DMS153 treated with DMSO at 0.1 percent for 48 hours (cell line): ENCODE data around the gene MAP3K19.
A peak's percentile ranks its signal among the peaks of the same experiment; 100 is the strongest.
"Not testable (repeated sequence)": the region's sequence is repeated elsewhere in the genome, so short reads cannot be mapped to it uniquely, and the experiment has no call there.

Source experiments
- DNase-seq: peaks from one replicate; lab custom pipeline; 2025; ENCODE audit not compliant: unreplicated experiment; lab: John Stamatoyannopoulos, UW

MAP3K19 gene

GRCh38 chr2:135052997-135053474, 5.8 kb upstream of the MAP3K19 start:
- DNase-seq = no peak

DNA sequence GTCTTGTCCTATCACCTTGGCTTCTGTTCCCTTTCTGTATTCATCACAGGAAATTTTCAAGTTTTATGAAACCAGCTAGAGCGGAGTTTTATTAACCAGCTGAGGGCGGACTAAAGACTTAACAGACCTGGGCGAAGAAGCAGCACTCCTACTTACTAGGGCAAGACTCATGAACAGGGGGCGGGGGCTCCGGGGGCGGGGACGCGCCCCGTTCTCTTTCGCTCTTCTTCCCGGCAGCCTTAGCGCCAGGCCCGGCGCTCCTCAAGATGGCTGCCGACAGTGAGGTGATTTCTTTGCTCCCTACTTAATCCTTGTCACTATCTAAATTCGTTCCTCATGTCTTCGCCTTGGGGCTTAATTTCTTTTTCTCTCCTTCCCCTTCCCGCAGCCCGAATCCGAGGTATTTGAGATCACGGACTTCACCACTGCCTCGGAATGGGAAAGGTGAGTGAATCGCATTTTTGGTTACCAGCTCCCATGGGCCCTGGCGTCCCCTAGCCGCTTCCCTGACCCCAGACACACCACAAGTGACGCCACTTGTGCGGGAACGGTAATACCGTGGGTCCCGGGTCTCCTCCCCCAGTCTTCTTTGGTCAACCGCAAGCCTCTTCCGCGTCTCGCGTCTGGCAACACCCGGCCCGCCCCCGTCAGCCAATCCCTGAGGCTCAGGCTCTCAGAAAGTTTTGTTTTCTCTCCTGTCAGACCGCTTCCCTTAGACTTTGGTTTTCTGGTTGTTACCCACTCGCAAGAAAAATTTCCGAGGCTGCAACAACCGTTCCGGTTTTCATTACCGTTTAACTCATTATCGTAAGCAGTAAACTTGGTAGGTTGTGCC, 5.0 kb upstream of the MAP3K19 start, which contains the start of gene RAB3GAP1:
Gene RAB3GAP1 (plus strand): TSS at position 251 of the 835 bp plus-strand sequence. CDS start 16 bp downstream, at position 267.
- peak; percentile 26 for DNase-seq

- no peak for DNase-seq
These were observed 3.4 kb upstream of the MAP3K19 start for GRCh38 chr2:135050684-135051083.

- DNase-seq = no peak
These were observed 2.9 kb upstream of the MAP3K19 start for GRCh38 chr2:135050132-135050531.

- DNase-seq = no peak
These were observed 875 bp upstream of the MAP3K19 start for GRCh38 chr2:135048122-135048521.

GRCh38 chr2:135043345-135043744, 3.9 kb downstream of the MAP3K19 start:
- no peak for DNase-seq

DNA sequence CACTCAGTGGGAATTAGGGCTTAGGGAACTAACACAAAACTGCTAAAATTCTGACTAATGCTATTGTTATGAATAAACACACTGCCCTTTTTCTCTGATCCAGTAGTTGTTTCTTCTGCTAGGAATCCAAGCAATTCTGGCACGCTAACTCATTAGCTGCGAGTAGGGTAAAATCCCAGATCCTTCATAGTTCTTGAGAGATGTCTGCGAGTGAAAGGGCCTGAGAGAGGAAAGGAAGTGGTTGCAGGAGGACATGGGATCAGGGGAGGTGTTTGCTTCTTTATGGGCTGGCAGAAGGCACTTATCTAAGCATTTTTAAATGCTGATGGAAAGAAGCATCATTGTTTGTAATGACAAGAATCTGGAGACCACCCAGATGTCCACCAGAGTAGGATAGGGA, 9.4 kb downstream of the MAP3K19 start:
- no peak for DNase-seq

GRCh38 chr2:135033216-135033615, 14.0 kb downstream of the MAP3K19 start:
- DNase-seq = not testable (repeated sequence)

GRCh38 chr2:135030826-135031225, 16.4 kb downstream of the MAP3K19 start:
- no peak for DNase-seq

GRCh38 chr2:135029481-135030134, 17.6 kb downstream of the MAP3K19 start:
- DNase-seq = no peak

DNA sequence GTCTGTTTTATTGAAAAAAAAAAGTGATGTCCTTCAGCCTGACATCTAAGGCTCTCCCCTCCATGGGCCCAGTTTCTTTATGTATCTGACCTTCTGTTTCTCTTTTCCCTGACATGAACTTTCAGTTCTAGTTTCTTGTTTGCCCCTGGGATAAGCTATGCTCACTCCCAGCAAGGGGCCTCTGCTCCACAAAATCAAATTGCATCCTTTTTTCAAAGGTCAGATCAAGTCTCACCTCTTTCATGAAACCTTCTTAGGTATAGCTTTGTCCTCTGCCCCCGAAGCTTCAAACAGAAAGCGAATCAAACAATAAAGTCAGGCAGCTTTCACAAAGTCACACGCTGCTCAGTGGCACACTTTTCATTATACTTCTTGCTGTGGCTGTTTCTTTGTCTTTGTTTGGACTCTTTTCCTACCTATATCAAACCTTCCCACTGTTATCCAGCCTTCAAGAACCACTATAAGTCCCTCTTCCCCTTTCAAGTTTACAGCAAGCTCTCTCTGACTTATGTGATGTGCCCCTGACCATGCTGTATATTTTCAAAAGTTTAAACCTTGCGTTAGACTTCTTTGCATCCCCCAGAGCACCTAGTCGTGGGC, 23.3 kb downstream of the MAP3K19 start:
- DNase-seq = no peak

DNA sequence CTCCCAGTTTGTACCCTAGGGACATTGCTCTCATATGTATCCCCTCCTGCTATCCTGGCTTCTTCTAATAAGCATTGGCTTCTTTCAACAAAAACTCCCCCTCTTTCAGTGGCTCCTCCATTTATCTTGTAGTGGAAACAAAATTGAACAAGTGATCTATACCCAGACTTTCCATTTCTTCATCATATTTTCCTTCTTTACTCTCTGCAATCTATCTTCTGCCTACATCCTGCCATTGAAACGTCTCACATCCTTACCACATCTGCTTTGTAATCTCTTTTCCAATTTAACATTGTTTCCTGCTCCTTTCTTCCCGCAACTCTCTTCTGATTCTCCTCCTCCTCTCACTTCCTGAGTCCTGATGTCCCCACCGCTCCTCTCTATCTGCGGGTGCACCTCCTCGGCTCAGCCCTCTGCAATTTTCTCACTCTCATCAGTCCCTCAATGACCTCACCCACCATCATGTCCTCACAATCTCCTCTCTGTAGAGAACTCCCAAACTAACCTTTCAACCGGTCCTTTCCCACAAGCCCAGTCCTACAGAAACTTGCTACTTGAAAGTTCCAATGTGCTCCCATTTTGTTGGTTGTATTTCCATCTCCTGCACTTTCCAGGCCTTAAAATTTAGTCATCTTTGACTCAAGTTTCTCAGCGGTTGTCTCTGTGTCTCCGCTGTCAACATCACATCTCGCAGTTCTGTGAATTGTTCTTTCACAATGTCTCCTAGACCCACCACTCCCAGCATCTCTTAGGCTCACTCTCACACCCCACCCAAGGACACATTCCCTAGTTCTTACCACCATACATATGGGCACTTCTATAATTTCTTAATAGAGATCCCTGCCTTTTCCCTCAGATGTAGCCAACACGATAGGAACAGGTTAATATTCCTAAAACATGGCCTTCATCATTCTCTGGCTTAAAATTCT, 24.0 kb downstream of the MAP3K19 start:
- DNase-seq = no peak

GRCh38 chr2:135021618-135022017, 25.6 kb downstream of the MAP3K19 start:
- no peak for DNase-seq

DNA sequence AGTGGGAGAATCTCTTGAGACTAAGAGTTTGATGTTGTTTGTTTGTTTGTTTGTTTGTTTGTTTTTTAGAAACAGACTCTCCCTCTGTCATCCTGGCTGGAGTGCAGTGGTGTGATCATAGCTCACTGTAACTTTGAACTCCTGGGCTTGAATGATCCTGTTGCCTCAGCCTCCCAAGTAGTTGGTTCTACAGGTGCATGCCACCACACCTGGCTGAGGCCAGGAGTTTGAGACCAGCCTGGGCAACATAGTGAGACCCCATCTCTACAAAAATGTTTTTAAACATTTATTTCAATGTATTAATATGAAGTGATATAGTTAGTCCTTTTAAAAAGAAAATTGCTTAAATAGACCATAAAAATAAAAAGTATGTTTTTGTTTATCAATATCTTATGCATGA, 35.6 kb downstream of the MAP3K19 start:
- no peak for DNase-seq

DNA sequence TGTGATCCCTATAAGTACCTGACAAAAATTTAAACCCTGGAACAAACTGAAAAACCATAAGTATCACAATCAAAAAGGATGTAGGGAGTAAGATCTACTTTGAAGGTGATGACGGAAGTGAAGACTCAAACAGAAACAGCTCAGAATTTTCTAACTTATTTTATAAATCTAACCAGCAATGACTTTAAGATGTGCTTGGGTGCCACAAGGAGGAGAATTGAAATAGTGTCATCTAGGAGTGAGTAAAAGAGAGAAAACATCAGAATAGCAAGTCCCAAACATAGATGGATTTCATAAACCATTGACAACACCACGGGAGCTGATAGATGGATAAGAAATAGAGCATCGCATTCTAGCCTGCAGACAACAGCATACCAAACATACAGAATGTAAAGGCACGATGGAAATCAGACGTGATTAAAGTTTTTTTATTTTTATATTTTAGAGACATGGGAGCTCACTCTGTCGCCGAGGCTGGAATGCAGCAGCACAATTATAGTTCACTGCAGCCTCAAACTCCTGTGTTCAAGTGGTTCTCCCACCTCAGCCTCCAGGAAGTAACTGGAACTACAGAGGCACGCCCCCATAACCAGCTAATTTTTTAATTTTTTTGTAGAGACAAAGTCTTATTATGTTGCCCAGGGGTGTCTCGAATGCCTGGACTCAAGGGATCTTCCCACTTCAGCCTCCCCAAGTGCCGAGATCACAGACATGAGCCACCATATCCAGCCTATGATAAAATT, 36.9 kb downstream of the MAP3K19 start:
- no peak for DNase-seq

DNA sequence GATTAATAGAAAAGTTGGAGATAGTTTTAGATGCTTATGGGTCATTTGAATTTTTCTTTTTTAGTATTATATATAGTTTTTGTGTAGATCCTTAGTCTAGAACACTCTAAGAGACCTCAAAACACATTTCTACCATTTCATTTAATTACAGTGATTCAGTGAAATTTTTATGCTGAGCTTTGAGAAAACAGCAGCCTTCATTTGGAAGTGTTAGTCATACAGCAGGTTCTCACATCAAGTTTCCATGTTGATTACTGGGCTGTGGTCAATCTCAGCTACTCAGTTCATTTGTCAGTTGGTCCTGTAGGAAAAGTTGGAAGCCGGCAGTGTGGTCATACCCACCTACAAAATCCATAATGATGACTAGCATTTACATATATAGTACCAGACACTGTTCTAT, 37.9 kb downstream of the MAP3K19 start:
- DNase-seq = no peak

DNA sequence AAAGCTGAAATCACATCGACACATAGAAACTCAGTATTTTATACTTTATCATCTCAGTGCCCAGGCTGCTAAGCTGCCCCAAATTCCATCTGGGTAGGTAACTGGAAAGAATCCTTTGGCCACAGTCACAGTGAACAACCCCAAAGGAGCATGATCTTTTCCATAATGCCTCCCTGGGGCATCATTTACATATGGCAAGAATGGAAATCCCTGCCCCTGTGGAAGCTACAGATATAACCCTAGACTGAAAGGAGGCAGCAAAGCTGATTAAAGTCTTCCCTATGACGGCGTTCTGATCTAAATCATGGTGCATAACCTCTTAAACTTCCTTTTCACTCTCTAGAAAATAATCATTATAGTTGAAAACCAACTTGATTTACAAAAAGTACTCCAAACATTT, 41.5 kb downstream of the MAP3K19 start:
- no peak for DNase-seq

- peak; percentile 40 for DNase-seq
These were observed 43.1 kb downstream of the MAP3K19 start for GRCh38 chr2:135004005-135004746.

DNA sequence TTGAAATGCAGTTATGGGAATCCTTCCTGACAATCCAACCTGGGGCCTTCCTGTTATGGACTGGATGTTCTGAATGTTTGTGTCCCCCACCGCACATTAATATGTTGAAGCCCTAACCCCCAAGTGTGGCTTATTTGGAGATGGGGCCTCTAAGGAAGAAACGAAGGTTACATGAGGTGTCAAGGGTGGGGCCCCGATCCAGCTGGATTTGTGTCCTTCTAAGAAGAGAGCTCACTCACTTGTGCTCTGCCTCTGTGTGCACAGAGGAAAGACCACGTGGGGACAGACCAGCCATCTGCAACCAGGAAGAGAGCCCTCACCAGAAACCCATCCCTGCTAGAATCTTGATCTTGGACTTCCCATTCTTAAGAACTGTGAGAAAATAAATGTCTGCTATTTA, 44.4 kb downstream of the MAP3K19 start:
- no peak for DNase-seq
